Parathyroid adenoma (tissue), 2 donors: ENCODE data around the gene FHOD3.

ENCODE experiments used
- H2AFZ ChIP-seq: fragments of 300-600 bp; sonication (generic); one replicate; pipeline ENCODE4 v1.7.0; 2017; ENCODE audit warnings: antibody characterized with exemption, mild to moderate bottlenecking
- H3K27ac ChIP-seq: fragments of 300-600 bp; sonication (generic); one replicate; pipeline ENCODE4 v1.7.0; 2017
- H3K27me3 ChIP-seq: fragments of 300-600 bp; sonication (generic); one replicate; pipeline ENCODE4 v1.7.0; 2017; ENCODE audit warnings: low read length; ENCODE audit not compliant: control insufficient read depth, insufficient read depth
- H3K36me3 ChIP-seq: fragments of 300-600 bp; sonication (generic); one replicate; pipeline ENCODE4 v1.7.0; 2017; ENCODE audit warnings: low read length; ENCODE audit not compliant: control insufficient read depth, insufficient read depth
- H3K4me1 ChIP-seq: fragments of 300-600 bp; sonication (generic); one replicate; pipeline ENCODE4 v1.7.0; 2017; ENCODE audit warnings: control low read depth
- H3K4me2 ChIP-seq: fragments of 300-600 bp; sonication (generic); one replicate; pipeline ENCODE4 v1.7.0; 2017; ENCODE audit warnings: low read length
- H3K4me3 ChIP-seq: fragments of 300-600 bp; sonication (generic); one replicate; pipeline ENCODE4 v1.7.0; 2017; ENCODE audit warnings: low read depth, low read length
- H3K79me2 ChIP-seq: fragments of 300-600 bp; sonication (generic); one replicate; pipeline ENCODE4 v1.7.0; 2017; ENCODE audit warnings: control low read depth
- H3K9ac ChIP-seq: fragments of 300-600 bp; sonication (generic); one replicate; pipeline ENCODE4 v1.7.0; 2017; ENCODE audit warnings: mild to moderate bottlenecking
- H3K9me3 ChIP-seq: fragments of 300-600 bp; sonication (generic); one replicate; pipeline ENCODE4 v1.7.0; 2017; ENCODE audit warnings: low read length; ENCODE audit not compliant: control insufficient read depth
- TF ChIP-seq, protein P1 (sequence below): fragments of 300-600 bp; sonication (generic); IDR thresholded peaks from one replicate; pipeline ENCODE4 v1.7.0; 2017; ENCODE audit warnings: antibody characterized with exemption, mild to moderate bottlenecking
- donor health status: primary hyperparathyroidism.

The FHOD3 gene

DNA sequence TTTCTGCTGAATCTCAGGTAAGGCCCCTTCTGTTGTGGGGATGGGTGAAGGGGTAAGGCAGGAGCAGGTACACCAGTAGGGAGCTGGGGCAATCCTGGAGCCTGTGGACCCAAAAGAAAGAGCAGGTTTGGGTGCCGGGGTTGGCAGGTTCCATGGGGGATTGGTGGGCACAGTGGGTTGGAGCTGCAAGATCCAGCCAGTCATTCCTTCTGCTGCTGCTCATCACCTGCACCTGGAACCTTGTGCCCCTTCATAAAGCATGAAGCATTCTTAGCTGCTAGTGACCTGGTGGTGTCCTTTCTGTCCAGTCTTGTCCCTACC, 24.9 kb downstream of the FHOD3 start:
- TF ChIP-seq, protein P1, sequence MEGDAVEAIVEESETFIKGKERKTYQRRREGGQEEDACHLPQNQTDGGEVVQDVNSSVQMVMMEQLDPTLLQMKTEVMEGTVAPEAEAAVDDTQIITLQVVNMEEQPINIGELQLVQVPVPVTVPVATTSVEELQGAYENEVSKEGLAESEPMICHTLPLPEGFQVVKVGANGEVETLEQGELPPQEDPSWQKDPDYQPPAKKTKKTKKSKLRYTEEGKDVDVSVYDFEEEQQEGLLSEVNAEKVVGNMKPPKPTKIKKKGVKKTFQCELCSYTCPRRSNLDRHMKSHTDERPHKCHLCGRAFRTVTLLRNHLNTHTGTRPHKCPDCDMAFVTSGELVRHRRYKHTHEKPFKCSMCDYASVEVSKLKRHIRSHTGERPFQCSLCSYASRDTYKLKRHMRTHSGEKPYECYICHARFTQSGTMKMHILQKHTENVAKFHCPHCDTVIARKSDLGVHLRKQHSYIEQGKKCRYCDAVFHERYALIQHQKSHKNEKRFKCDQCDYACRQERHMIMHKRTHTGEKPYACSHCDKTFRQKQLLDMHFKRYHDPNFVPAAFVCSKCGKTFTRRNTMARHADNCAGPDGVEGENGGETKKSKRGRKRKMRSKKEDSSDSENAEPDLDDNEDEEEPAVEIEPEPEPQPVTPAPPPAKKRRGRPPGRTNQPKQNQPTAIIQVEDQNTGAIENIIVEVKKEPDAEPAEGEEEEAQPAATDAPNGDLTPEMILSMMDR, result no peak
- Histone ChIP-seq H3K36me3 (no peaks in the 10 kb centered on the region), H3K9ac (no peak overlapping the region), H3K79me2 (no peaks in the 10 kb centered on the region), H3K4me1 (no peaks in the 10 kb centered on the region), H3K9me3 (no peaks in the 10 kb centered on the region), H2AFZ (no peak overlapping the region), H3K4me3 (no peak overlapping the region), H3K27me3 (no peaks in the 10 kb centered on the region), H3K27ac (no peak overlapping the region), H3K4me2 (no peak overlapping the region)

DNA sequence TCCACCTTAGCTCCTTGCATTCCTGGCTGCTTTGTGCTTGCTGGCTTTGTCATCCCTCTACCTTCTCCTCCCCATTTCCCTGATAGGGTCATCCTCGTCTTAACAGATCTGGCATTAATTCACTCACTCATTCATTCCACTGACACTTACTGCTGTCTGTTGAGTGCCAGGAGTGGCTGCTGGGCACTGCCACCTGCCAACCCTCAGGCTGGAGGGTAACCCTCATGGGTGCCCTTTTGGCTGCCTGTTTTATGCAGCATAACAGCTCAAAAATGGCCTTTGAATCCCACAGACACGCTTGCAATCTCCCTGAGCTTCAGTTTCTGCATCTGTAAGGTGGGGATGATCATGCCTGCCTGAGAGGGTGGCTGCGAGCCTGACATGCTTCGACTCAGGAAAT, 25.2 kb downstream of the FHOD3 start:
- H3K4me3 ChIP-seq, result no peak overlapping the region
- no peaks in the 10 kb centered on the region for H3K9me3 ChIP-seq
- H3K4me1 ChIP-seq, result no peaks in the 10 kb centered on the region
- no peak overlapping the region for H3K4me2 ChIP-seq
- H3K27me3 ChIP-seq, result no peaks in the 10 kb centered on the region
- H2AFZ ChIP-seq, result no peak overlapping the region
- H3K27ac ChIP-seq, result no peak overlapping the region
- TF ChIP-seq, protein P1, result no peak
- H3K36me3 ChIP-seq, result no peaks in the 10 kb centered on the region
- no peak overlapping the region for H3K9ac ChIP-seq
- no peaks in the 10 kb centered on the region for H3K79me2 ChIP-seq

DNA sequence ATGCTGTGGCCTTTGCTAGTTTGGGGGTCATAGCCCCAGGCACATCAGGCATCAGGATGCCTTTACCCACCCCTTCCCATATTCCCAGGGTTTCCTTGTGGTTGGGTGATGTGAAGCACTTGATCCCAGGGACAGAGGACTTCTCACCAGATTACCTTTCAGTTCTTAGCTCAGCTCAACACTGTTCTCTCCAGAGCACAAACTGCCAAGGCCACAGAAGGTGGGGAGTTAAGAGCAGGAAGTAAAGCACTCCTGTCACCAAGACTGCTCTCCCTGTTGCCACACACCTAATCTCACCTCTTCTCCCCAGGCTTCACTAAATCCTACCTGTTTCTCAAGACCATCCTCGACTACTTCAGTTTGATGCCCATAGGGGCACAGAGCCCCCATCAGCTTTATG, 25.9 kb downstream of the FHOD3 start:
- no peaks in the 10 kb centered on the region for H3K4me1 ChIP-seq
- H3K79me2 ChIP-seq, result no peaks in the 10 kb centered on the region
- TF ChIP-seq, protein P1, result no peak
- H2AFZ ChIP-seq, result no peak overlapping the region
- H3K4me3 ChIP-seq, result no peak overlapping the region
- no peaks in the 10 kb centered on the region for H3K36me3 ChIP-seq
- no peaks in the 10 kb centered on the region for H3K9me3 ChIP-seq
- H3K4me2 ChIP-seq, result no peak overlapping the region
- H3K27me3 ChIP-seq, result no peaks in the 10 kb centered on the region
- H3K9ac ChIP-seq, result no peak overlapping the region
- no peak overlapping the region for H3K27ac ChIP-seq

DNA sequence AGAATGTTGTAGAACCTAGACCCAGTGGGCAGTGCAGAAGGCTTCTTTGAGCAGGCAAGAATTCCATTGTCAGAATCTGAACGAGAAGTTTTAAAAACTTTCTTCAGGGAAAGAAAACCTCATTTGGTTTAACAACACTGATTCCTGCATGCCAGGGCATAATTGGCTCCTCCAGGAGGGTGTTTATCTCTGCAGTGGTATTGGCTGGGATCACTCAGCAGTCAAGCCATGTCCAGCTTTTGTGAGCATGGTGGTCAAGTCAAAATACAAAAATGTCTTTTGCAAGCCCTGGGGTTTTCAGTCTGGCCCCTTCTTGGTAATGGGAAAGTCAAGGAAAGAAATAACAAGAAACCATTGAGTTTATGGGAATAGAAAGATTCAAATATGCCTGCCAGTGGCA, 28.3 kb downstream of the FHOD3 start:
- TF ChIP-seq, protein P1, result no peak
- H3K36me3 ChIP-seq, result no peaks in the 10 kb centered on the region
- H3K9me3 ChIP-seq, result no peaks in the 10 kb centered on the region
- no peak overlapping the region for H3K4me3 ChIP-seq
- H3K27ac ChIP-seq, result no peak overlapping the region
- H3K9ac ChIP-seq, result no peak overlapping the region
- H3K79me2 ChIP-seq, result no peaks in the 10 kb centered on the region
- H3K4me2 ChIP-seq, result no peak overlapping the region
- no peaks in the 10 kb centered on the region for H3K4me1 ChIP-seq
- H2AFZ ChIP-seq, result no peak overlapping the region
- H3K27me3 ChIP-seq, result no peaks in the 10 kb centered on the region

DNA sequence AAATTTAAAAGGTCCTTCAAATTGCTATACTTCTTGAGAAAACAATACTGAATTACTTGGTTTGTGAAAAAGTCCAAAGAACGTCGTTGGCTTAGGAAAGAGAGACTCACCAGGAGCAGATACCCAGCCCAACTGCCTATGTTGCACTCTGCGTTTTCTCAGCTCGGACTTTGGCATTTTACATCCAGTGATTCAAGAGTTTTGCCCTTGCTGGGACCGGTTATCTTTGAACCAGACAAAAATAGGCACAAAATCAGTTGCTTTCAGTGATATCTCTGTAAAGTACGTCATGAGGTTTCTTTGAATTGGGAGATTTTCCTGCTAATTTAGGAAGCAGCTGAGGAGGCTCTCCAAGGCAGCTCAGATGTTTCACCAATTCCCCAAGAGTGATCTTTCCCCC, 29.3 kb downstream of the FHOD3 start:
- TF ChIP-seq, protein P1, result no peak
- no peak overlapping the region for H3K4me3 ChIP-seq
- H3K79me2 ChIP-seq, result no peaks in the 10 kb centered on the region
- no peak overlapping the region for H2AFZ ChIP-seq
- no peaks in the 10 kb centered on the region for H3K36me3 ChIP-seq
- no peak overlapping the region for H3K9ac ChIP-seq
- H3K4me2 ChIP-seq, result no peak overlapping the region
- no peaks in the 10 kb centered on the region for H3K9me3 ChIP-seq
- H3K27me3 ChIP-seq, result no peaks in the 10 kb centered on the region
- no peak overlapping the region for H3K27ac ChIP-seq
- no peaks in the 10 kb centered on the region for H3K4me1 ChIP-seq
